WTC11 (cell line): ENCODE results near the gene PLEKHO2.

Experiments used
- IRF2 ChIP-seq: sonication (generic); formaldehyde crosslinking; IDR thresholded peaks from 2 replicates; pipeline ENCODE4 v1.8.0; 2022; ENCODE audit warnings: low read depth, missing genetic modification reagents, borderline replicate concordance
- MAX ChIP-seq: sonication (generic); formaldehyde crosslinking; IDR thresholded peaks from 2 replicates; pipeline ENCODE4 v1.8.0; 2022; ENCODE audit warnings: mild to moderate bottlenecking, missing genetic modification reagents

- no peak for TF ChIP-seq MAX (CRISPR knock-in tag)
- TF ChIP-seq IRF2, result no peak
Measured at GRCh38 chr15:64842096-64842939, 603 bp downstream of the PLEKHO2 start.
